Left ventricle myocardium inferior (tissue), 1 donor: Measurements from ENCODE around the gene FRMD4A. TPM values are rescaled to one million over a fixed set of nuclear protein-coding genes. Genes with fewer than 3 reads are reported as not detected.
A peak's percentile ranks its signal among the peaks of the same experiment; 100 is the strongest.

Experiments used
- DNase-seq: peaks from one replicate; pipeline ENCODE4 v3.0.0-alpha.2; 2020
- H3K27ac ChIP-seq: fragments of 200-600 bp; replicated peaks from 2 replicates; pipeline ENCODE4 v1.8.0; 2021
- H3K27me3 ChIP-seq: fragments of 200-600 bp; 2 replicates; pipeline ENCODE4 v1.8.0; 2021; ENCODE audit warnings: low read depth
- H3K36me3 ChIP-seq: fragments of 200-600 bp; 2 replicates; pipeline ENCODE4 v1.8.0; 2021
- H3K4me1 ChIP-seq: fragments of 200-600 bp; 2 replicates; pipeline ENCODE4 v1.8.0; 2021
- H3K4me3 ChIP-seq: fragments of 200-600 bp; 2 replicates; pipeline ENCODE4 v1.8.0; 2021; ENCODE audit warnings: mild to moderate bottlenecking, moderate library complexity
- H3K9me3 ChIP-seq: fragments of 200-600 bp; replicated peaks from 2 replicates; pipeline ENCODE4 v1.8.0; 2021
- intact Hi-C: fragments of 100-400 bp; cut with micrococcal nuclease; formaldehyde crosslinking; loops from one replicate; pipeline ENCODE4 v1.11.0; 2022
- total RNA-seq: library from RNA; stranded (reverse); fragmentation: NEBNext Ultra II Directional; extraction: Animal tissue kit (Norgen Biotek cat#: 25700); gene quantifications from one replicate; pipeline ENCODE4 v1.2.1, GENCODE V29; 2021
- TF ChIP-seq, protein P1 (sequence below): fragments of 200-600 bp; IDR thresholded peaks from 2 replicates; pipeline ENCODE4 v1.8.0; 2021; ENCODE audit warnings: antibody characterized with exemption, mild to moderate bottlenecking, borderline replicate concordance
- donor health status: DM: no; HTN: yes; CAD: no; lungs with severe emphysema.

Gene FRMD4A
- total RNA-seq, 1 donor from 2014 or later, result 26.1 TPM

DNA sequence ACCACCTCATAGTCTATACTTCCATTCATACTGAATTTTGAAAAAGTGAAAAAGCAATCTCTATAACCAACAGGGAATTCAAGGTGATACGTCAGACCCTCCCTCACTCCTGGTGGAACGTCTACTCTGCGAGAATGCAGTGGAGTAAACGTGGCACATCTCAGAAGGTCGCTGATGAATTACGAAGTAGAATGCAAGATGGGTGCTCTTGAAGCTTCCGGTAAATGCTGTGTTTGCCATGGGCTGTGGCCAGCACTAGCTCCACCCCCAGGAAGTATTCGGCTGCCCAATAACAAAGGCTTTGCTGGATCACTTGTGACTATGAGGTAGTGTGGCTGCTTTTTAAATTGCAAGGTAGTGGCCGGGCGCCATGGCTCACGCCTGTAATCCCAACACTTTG lies 517.9 kb downstream of the FRMD4A start:
- intact Hi-C loops, result no loop called here
- Histone ChIP-seq H3K36me3 (no peaks in the 10 kb centered on the region), H3K4me3 (no peak overlapping the region), H3K9me3 (peaks cover 7% of the 10 kb centered on the region), H3K27me3 (no peaks in the 10 kb centered on the region), H3K4me1 (peaks cover 67% of the 10 kb centered on the region), H3K27ac (no peak overlapping the region)
- no peak for DNase-seq
- TF ChIP-seq, protein P1, sequence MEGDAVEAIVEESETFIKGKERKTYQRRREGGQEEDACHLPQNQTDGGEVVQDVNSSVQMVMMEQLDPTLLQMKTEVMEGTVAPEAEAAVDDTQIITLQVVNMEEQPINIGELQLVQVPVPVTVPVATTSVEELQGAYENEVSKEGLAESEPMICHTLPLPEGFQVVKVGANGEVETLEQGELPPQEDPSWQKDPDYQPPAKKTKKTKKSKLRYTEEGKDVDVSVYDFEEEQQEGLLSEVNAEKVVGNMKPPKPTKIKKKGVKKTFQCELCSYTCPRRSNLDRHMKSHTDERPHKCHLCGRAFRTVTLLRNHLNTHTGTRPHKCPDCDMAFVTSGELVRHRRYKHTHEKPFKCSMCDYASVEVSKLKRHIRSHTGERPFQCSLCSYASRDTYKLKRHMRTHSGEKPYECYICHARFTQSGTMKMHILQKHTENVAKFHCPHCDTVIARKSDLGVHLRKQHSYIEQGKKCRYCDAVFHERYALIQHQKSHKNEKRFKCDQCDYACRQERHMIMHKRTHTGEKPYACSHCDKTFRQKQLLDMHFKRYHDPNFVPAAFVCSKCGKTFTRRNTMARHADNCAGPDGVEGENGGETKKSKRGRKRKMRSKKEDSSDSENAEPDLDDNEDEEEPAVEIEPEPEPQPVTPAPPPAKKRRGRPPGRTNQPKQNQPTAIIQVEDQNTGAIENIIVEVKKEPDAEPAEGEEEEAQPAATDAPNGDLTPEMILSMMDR, result no peak

DNA sequence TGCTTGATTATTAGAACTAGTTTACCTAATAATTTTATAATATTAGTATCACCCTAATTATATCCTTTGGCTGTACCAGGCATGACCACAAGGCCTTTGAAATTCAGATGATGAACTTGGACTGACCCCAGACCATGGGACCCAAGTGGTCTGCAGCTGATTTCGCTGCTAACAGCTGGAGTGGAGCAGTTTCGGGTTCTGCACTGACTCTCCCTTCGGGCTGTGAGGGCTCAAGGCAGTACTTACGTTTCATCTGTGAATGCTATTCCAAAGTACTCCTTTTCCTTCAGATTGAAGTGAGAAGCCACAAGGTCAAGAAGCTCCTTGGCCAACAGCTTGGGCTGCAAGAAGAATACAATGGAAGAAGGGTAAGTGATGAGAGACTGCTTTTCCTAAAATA lies 520.2 kb downstream of the FRMD4A start:
- intact Hi-C loops, result no loop called here

DNA sequence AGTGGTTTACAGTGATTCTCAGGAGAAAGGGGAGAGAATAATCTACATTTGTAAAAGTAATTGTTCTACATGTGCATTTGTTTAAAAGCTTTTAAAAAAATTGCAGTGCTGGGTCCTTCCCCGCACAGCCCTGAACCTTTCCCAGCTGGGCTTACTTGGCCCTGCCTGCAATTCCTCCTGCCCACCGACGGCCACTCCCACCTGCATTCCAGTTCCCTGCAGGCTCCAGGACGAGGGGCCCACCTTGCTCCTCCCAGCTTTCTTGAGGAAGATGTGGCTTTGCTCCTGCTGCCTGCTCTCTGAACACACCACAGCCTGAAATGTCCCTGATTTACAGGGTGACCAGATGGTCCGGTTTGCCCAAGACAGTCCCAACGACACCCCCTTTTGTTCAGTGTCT lies 521.3 kb downstream of the FRMD4A start:
- no peaks in the 10 kb centered on the region for H3K36me3 ChIP-seq
- H3K4me1 ChIP-seq, result peaks cover 53% of the 10 kb centered on the region
- peak overlapping the region; percentile 45 for H3K27ac ChIP-seq
- intact Hi-C loops, result no loop called here
- no peak overlapping the region for H3K4me3 ChIP-seq
- TF ChIP-seq, protein P1, result no peak
- DNase-seq, result no peak
- H3K27me3 ChIP-seq, result no peaks in the 10 kb centered on the region
- no peaks in the 10 kb centered on the region for H3K9me3 ChIP-seq

More for the DNA sequence above, 520.2 kb downstream of the FRMD4A start:
- Histone ChIP-seq H3K4me1 (peaks cover 49% of the 10 kb centered on the region), H3K4me3 (no peak overlapping the region), H3K9me3 (no peaks in the 10 kb centered on the region), H3K36me3 (no peaks in the 10 kb centered on the region), H3K27ac (peak overlapping the region; percentile 10), H3K27me3 (no peaks in the 10 kb centered on the region)
- TF ChIP-seq, protein P1, result no peak
- no peak for DNase-seq

DNA sequence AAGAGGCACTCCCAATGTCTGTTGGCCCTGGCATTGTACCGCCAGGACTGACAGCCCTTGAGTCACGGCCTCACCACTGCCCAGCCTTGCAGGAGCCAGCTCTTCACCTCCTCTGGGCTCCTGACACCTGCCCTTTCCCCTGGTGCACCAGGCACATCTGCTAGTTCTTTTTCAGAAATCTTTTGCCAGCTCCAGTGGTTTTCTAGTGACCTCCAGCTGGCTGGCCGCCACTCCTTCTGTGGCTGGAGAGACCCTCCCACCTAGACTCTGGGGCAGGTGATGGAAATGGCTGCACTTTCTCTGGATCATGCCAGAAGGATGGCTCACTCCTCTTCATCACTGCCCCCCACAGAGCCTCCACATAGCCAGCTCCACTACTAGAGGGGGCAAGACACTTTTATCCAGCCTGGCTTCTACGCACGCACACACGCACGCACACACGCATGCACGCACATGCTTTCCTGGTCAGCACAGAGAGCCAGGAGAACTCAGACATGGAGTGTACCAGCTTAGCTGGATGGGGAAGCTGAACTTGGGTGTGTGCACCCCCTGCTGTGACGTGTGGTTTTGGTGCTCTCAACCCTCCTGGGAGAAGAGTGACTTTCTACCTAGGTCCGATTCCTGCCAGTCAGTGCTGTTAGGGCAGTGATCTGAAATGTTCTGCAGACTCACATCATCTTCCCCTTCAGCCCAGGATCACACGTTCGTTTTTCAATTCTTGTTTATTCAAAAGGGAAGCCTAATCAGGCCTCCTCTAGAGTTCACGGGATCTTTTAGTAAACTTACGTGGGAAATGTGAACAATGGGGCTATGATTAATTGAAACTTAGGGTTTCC lies 522.0 kb downstream of the FRMD4A start:
- H3K36me3 ChIP-seq, result no peaks in the 10 kb centered on the region
- TF ChIP-seq, protein P1, result no peak
- no peak overlapping the region for H3K4me3 ChIP-seq
- H3K27me3 ChIP-seq, result no peaks in the 10 kb centered on the region
- peak overlapping the region; percentile 45 for H3K27ac ChIP-seq
- H3K9me3 ChIP-seq, result no peaks in the 10 kb centered on the region
- H3K4me1 ChIP-seq, result peaks cover 54% of the 10 kb centered on the region
- intact Hi-C loops, result no loop called here
- no peak for DNase-seq

DNA sequence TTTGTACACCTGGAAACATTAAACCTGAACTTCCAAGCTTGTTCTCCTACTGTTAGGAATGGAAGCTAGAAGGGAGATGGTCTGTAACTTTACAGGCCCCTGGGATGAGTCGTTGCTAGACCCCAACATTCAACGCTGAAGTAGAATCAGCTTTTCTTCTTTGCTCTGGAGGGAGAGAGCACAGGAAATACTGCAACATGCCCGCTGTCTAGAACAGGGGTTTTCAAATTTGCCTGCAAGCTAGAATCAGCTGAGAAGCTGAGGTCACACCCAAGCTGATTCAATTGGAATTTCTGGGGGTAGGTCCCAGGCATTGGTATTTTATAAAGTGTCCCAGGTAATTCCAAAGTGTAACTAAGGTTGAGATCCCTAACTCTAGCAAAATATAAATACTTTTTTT lies 524.3 kb downstream of the FRMD4A start:
- Histone ChIP-seq H3K36me3 (no peaks in the 10 kb centered on the region), H3K4me1 (peaks cover 63% of the 10 kb centered on the region), H3K27me3 (no peaks in the 10 kb centered on the region), H3K9me3 (no peaks in the 10 kb centered on the region), H3K27ac (no peak overlapping the region), H3K4me3 (no peak overlapping the region)
- TF ChIP-seq, protein P1, result no peak
- DNase-seq, result no peak
- intact Hi-C loops, result no loop called here
